ENCODE data around the gene PPP2R5D.

GRCh38 chr6:43016176-43016942 lies 32.0 kb downstream of the PPP2R5D start:
- TF ChIP-seq CTCF (conservative IDR thresholded peaks at IDR 0.05) (no peak), ZFX (IDR thresholded peaks at IDR 0.05) (no peak)
